ENCODE measurements around the gene ZNF180. TPM values are rescaled to one million over a fixed set of nuclear protein-coding genes. Genes with fewer than 3 reads are reported as not detected.

ZNF180 gene
- total RNA-seq, 1 experiment from 2014 or later, result 8.9 TPM

GRCh38 chr19:44451687-44452086, 48.6 kb downstream of the ZNF180 start:
- peaks cover 89% of the 10 kb centered on the region for H3K9me3 Mint-ChIP-seq
- H3K27ac Mint-ChIP-seq, result no peak overlapping the region
- H3K27me3 Mint-ChIP-seq (ENCODE audit: low read depth), result peaks cover 37% of the 10 kb centered on the region
- TF ChIP-seq ZNF263 (CRISPR knock-in tag; IDR thresholded peaks at IDR 0.05; ENCODE audit: low read depth) (no peak), PRDM15 (CRISPR knock-in tag; IDR thresholded peaks at IDR 0.05) (no peak), AR (CRISPR knock-in tag; IDR thresholded peaks at IDR 0.05) (no peak), ZNF425 (CRISPR knock-in tag; conservative IDR thresholded peaks at IDR 0.05) (no peak), ZSCAN18 (CRISPR knock-in tag; IDR thresholded peaks at IDR 0.05) (no peak), GTF2I (CRISPR knock-in tag; conservative IDR thresholded peaks at IDR 0.05) (no peak), MAX (CRISPR knock-in tag; IDR thresholded peaks at IDR 0.05) (no peak), SP1 (CRISPR knock-in tag; conservative IDR thresholded peaks at IDR 0.05) (no peak)
- no peaks in the 10 kb centered on the region for H3K4me1 Mint-ChIP-seq
- DNase-seq (ENCODE audit: low spot score), result no peak
- ChIA-PET CTCF (no interaction called here), POLR2A (no interaction called here)
- H3K36me3 Mint-ChIP-seq, result peaks cover 63% of the 10 kb centered on the region
- no peak overlapping the region for H3K4me3 Mint-ChIP-seq
- ATAC-seq, result no peak

- TF ChIP-seq NFATC4 (CRISPR knock-in tag; IDR thresholded peaks at IDR 0.05) (no peak), SP1 (CRISPR knock-in tag; conservative IDR thresholded peaks at IDR 0.05) (peak; percentile 25; the same call in 1 of the 2 replicates)
- peaks cover 70% of the 10 kb centered on the region for H3K36me3 Mint-ChIP-seq
- ChIA-PET CTCF (no interaction called here), POLR2A (no interaction called here)
- peak; percentile 77 for DNase-seq (ENCODE audit: low spot score)
- no peak within 1 kb of the TSS for H3K27ac Mint-ChIP-seq
- peak within 1 kb of the TSS; percentile 86 for H3K4me3 Mint-ChIP-seq
- peaks cover 26% of the 10 kb centered on the region for H3K27me3 Mint-ChIP-seq (ENCODE audit: low read depth)
- peaks cover 90% of the 10 kb centered on the region for H3K9me3 Mint-ChIP-seq
- no peaks in the 10 kb centered on the region for H3K4me1 Mint-ChIP-seq
- ATAC-seq, result peak; percentile 98
Observed at GRCh38 chr19:44447916-44448674, 52.2 kb downstream of the ZNF180 start, which contains the start of gene ZNF229. Gene ZNF229, minus strand, starts transcription at chr19:44448472. Its CDS starts 5,625 bp downstream, at chr19:44442847.

GRCh38 chr19:44438441-44438840, 61.9 kb downstream of the ZNF180 start:
- H3K4me1 Mint-ChIP-seq, result no peaks in the 10 kb centered on the region
- no peak overlapping the region for H3K4me3 Mint-ChIP-seq
- ATAC-seq, result no peak
- H3K9me3 Mint-ChIP-seq, result peaks cover 75% of the 10 kb centered on the region
- peaks cover 56% of the 10 kb centered on the region for H3K36me3 Mint-ChIP-seq
- H3K27ac Mint-ChIP-seq, result no peak overlapping the region
- H3K27me3 Mint-ChIP-seq (ENCODE audit: low read depth), result peaks cover 6% of the 10 kb centered on the region
- CTCF ChIA-PET, result no interaction called here
- no peak for TF ChIP-seq ZNF423 (CRISPR knock-in tag; IDR thresholded peaks at IDR 0.05)
- TF ChIP-seq FOXP4 (CRISPR knock-in tag; IDR thresholded peaks at IDR 0.05), result no peak
- no peak for TF ChIP-seq GTF2I (CRISPR knock-in tag; conservative IDR thresholded peaks at IDR 0.05)
- no peak for TF ChIP-seq MYBL2 (CRISPR knock-in tag; IDR thresholded peaks at IDR 0.05)
- TF ChIP-seq IRF1 (CRISPR knock-in tag; IDR thresholded peaks at IDR 0.05), result no peak
- TF ChIP-seq USF2 (CRISPR knock-in tag; IDR thresholded peaks at IDR 0.05), result no peak
- TF ChIP-seq NFATC4 (CRISPR knock-in tag; IDR thresholded peaks at IDR 0.05), result no peak
- no peak for DNase-seq (ENCODE audit: low spot score)
- POLR2A ChIA-PET, result no interaction called here

Data from WTC11 (cell line).